Panc1 (cell line): ENCODE measurements around the gene BTD. TPM values are rescaled to one million over a fixed set of nuclear protein-coding genes. Genes with fewer than 3 reads are reported as not detected.
A peak's percentile ranks its signal among the peaks of the same experiment; 100 is the strongest.

Experiments
- ATAC-seq: fragments of 200-7000 bp; cut with Tn5 transposase; 2 replicates; pipeline ENCODE4 v1.9.1; 2020; ENCODE audit warnings: mild to moderate bottlenecking, moderate library complexity
- BruUV-seq: library from RNA; stranded (reverse); fragments of 400-500 nt; replicated peaks from 2 replicates; lab custom pipeline; 2021; lab: Mats Ljungman, UMichigan
- CTCF ChIA-PET: fragments of 300-600 bp; sonication (Branson Sonifier 250); formaldehyde crosslinking; loops from one replicate; lab custom pipeline; 2022; ENCODE audit warnings: antibody characterized with exemption; lab: Charles Lee
- POLR2A ChIA-PET: fragments of 300-600 bp; sonication (Branson Sonifier 250); formaldehyde crosslinking; loops from one replicate; lab custom pipeline; 2022; ENCODE audit warnings: antibody characterized with exemption; lab: Charles Lee
- DNase-seq: peaks from one replicate; pipeline ENCODE4 v3.0.0-alpha.2; 2010; ENCODE audit warnings: low read depth, low spot score
- H3K27ac ChIP-seq: 2 replicates; pipeline ENCODE4 v1.5.1; 2011; ENCODE audit warnings: mild to moderate bottlenecking, low read length, inconsistent platforms
- H3K27me3 ChIP-seq: fragments of 200-500 bp; sonication (Bioruptor generic); 2 replicates; pipeline ENCODE4 v1.6.0; 2014; ENCODE audit warnings: low read length, inconsistent platforms; ENCODE audit not compliant: control insufficient read depth, insufficient read depth
- H3K36me3 ChIP-seq: fragments of 200-500 bp; sonication (Bioruptor generic); 2 replicates; pipeline ENCODE4 v1.5.1; 2014; ENCODE audit warnings: inconsistent platforms, mild to moderate bottlenecking, low read length, moderate library complexity; ENCODE audit not compliant: control insufficient read depth, insufficient read depth
- H3K4me1 ChIP-seq: 2 replicates; pipeline ENCODE4 v1.5.1; 2011; ENCODE audit warnings: inconsistent platforms, mild to moderate bottlenecking, low read length, moderate library complexity; ENCODE audit not compliant: control insufficient read depth, insufficient read depth
- H3K4me3 ChIP-seq, 2 experiments: 2 replicates each; pipeline ENCODE4 v1.5.1; 2011 to 2012; ENCODE audit warnings: low read depth in 2 of 2, low read length in 2 of 2, mild to moderate bottlenecking in 2 of 2, inconsistent platforms in 1 of 2, moderate library complexity in 1 of 2
- H3K9me3 ChIP-seq: fragments of 200-500 bp; sonication (Bioruptor generic); 2 replicates; pipeline ENCODE4 v1.5.1; 2014; ENCODE audit warnings: low read depth, mild to moderate bottlenecking, inconsistent platforms, low read length, moderate library complexity; ENCODE audit not compliant: control insufficient read depth, insufficient read depth
- POLR2AphosphoS5 ChIP-seq: IDR thresholded peaks from 2 replicates; pipeline ENCODE4 v1.6.1; 2012; ENCODE audit warnings: mild to moderate bottlenecking, low read depth, low read length, moderate library complexity
- SIN3A ChIP-seq: IDR thresholded peaks from 2 replicates; pipeline ENCODE4 v1.6.1; 2012; ENCODE audit warnings: low read depth, mild to moderate bottlenecking, low read length, moderate library complexity, borderline replicate concordance; ENCODE audit not compliant: insufficient read depth
- TCF7L2 ChIP-seq: IDR thresholded peaks from 2 replicates; pipeline ENCODE4 v1.6.1; 2011; ENCODE audit warnings: mild to moderate bottlenecking, low read depth, low read length, inconsistent platforms
- in situ Hi-C: cut with HindIII; loops from 2 replicates; pipeline ENCODE4 v1.10.0; 2016; ENCODE audit warnings: low sequenced_read_pairs, low pct_unique_long_range_greater_than_20kb
- intact Hi-C: fragments of 100-400 bp; cut with micrococcal nuclease; formaldehyde crosslinking; loops from one replicate; pipeline ENCODE4 v1.10.0; 2022; ENCODE audit not compliant: unreplicated experiment
- total RNA-seq: library from RNA; stranded (reverse); gene quantifications from one replicate; pipeline ENCODE4 v1.2.1, GENCODE V29; 2021; ENCODE audit not compliant: unreplicated experiment
- TF ChIP-seq, protein P1 (sequence below), 2 experiments: IDR thresholded peaks; 2 replicates each; pipeline ENCODE4 v1.6.1; 2011 to 2012; ENCODE audit warnings: low read depth in 2 of 2, control low read depth in 1 of 2, low read length in 1 of 2, mild to moderate bottlenecking in 1 of 2, moderate library complexity in 1 of 2; ENCODE audit not compliant: insufficient read depth in 1 of 2
- TF ChIP-seq, protein P2 (sequence below): fragments of 450-650 bp; IDR thresholded peaks from 2 replicates; pipeline ENCODE4 v1.5.1; 2017; ENCODE audit warnings: mild to moderate bottlenecking

Gene BTD
- total RNA-seq, 1 experiment from 2014 or later, result 22.7 TPM

GRCh38 chr3:15654891-15655290 is 53.3 kb downstream of the BTD start:
- in situ Hi-C loops (no loop called here), intact Hi-C loops (no loop called here)
- ChIA-PET POLR2A (no interaction called here), CTCF (no interaction called here)
- no peak for DNase-seq
- no peaks in the 10 kb centered on the region; the same call in 1 of the 2 replicates for H3K4me1 ChIP-seq
- ATAC-seq, result no peak
- no peak overlapping the region for H3K4me3 ChIP-seq
- no TSS peak for BruUV-seq
- H3K27me3 ChIP-seq, result no peaks in the 10 kb centered on the region
- peak overlapping the region; percentile 48; the same call in 1 of the 2 replicates for H3K27ac ChIP-seq
- H3K9me3 ChIP-seq, result peaks cover 8% of the 10 kb centered on the region; the same call in 1 of the 2 replicates
- no peaks in the 10 kb centered on the region for H3K36me3 ChIP-seq
- TF ChIP-seq POLR2AphosphoS5 (no peak), TCF7L2 (no peak), SIN3A (no peak)
- TF ChIP-seq, protein P1, sequence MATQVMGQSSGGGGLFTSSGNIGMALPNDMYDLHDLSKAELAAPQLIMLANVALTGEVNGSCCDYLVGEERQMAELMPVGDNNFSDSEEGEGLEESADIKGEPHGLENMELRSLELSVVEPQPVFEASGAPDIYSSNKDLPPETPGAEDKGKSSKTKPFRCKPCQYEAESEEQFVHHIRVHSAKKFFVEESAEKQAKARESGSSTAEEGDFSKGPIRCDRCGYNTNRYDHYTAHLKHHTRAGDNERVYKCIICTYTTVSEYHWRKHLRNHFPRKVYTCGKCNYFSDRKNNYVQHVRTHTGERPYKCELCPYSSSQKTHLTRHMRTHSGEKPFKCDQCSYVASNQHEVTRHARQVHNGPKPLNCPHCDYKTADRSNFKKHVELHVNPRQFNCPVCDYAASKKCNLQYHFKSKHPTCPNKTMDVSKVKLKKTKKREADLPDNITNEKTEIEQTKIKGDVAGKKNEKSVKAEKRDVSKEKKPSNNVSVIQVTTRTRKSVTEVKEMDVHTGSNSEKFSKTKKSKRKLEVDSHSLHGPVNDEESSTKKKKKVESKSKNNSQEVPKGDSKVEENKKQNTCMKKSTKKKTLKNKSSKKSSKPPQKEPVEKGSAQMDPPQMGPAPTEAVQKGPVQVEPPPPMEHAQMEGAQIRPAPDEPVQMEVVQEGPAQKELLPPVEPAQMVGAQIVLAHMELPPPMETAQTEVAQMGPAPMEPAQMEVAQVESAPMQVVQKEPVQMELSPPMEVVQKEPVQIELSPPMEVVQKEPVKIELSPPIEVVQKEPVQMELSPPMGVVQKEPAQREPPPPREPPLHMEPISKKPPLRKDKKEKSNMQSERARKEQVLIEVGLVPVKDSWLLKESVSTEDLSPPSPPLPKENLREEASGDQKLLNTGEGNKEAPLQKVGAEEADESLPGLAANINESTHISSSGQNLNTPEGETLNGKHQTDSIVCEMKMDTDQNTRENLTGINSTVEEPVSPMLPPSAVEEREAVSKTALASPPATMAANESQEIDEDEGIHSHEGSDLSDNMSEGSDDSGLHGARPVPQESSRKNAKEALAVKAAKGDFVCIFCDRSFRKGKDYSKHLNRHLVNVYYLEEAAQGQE (IDR thresholded peaks at IDR 0.05; ENCODE audit: insufficient read depth in 1 of 2, low read depth in 2 of 2, low read length in 1 of 2), result no peak
- TF ChIP-seq, protein P2, sequence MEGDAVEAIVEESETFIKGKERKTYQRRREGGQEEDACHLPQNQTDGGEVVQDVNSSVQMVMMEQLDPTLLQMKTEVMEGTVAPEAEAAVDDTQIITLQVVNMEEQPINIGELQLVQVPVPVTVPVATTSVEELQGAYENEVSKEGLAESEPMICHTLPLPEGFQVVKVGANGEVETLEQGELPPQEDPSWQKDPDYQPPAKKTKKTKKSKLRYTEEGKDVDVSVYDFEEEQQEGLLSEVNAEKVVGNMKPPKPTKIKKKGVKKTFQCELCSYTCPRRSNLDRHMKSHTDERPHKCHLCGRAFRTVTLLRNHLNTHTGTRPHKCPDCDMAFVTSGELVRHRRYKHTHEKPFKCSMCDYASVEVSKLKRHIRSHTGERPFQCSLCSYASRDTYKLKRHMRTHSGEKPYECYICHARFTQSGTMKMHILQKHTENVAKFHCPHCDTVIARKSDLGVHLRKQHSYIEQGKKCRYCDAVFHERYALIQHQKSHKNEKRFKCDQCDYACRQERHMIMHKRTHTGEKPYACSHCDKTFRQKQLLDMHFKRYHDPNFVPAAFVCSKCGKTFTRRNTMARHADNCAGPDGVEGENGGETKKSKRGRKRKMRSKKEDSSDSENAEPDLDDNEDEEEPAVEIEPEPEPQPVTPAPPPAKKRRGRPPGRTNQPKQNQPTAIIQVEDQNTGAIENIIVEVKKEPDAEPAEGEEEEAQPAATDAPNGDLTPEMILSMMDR, result no peak

- no TSS peak for BruUV-seq
- H3K9me3 ChIP-seq, result peaks cover 8% of the 10 kb centered on the region; the same call in 1 of the 2 replicates
- DNase-seq (no peak), ATAC-seq (no peak)
- no peaks in the 10 kb centered on the region for H3K36me3 ChIP-seq
- intact Hi-C loops (no loop called here), in situ Hi-C loops (no loop called here)
- ChIA-PET POLR2A (no interaction called here), CTCF (no interaction called here)
- peak overlapping the region; percentile 61; the same call in 1 of the 2 replicates for H3K27ac ChIP-seq
- no peaks in the 10 kb centered on the region; the same call in 1 of the 2 replicates for H3K4me1 ChIP-seq
- TF ChIP-seq TCF7L2 (no peak), SIN3A (no peak), POLR2AphosphoS5 (no peak)
- TF ChIP-seq, protein P2, result no peak
- H3K4me3 ChIP-seq, result no peak overlapping the region
- H3K27me3 ChIP-seq, result no peaks in the 10 kb centered on the region
These were observed 54.8 kb downstream of the BTD start for GRCh38 chr3:15656342-15656741.
